SKM-1 (cell line): ENCODE data around the gene RRP9.
"Not testable (repeated sequence)": the region's sequence is repeated elsewhere in the genome, so short reads cannot be mapped to it uniquely, and the experiment has no call there.

Source experiments
- DNase-seq: peaks from one replicate; lab custom pipeline; 2025; ENCODE audit not compliant: unreplicated experiment; lab: John Stamatoyannopoulos, UW

RRP9 gene, protein sequence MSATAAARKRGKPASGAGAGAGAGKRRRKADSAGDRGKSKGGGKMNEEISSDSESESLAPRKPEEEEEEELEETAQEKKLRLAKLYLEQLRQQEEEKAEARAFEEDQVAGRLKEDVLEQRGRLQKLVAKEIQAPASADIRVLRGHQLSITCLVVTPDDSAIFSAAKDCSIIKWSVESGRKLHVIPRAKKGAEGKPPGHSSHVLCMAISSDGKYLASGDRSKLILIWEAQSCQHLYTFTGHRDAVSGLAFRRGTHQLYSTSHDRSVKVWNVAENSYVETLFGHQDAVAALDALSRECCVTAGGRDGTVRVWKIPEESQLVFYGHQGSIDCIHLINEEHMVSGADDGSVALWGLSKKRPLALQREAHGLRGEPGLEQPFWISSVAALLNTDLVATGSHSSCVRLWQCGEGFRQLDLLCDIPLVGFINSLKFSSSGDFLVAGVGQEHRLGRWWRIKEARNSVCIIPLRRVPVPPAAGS

DNA sequence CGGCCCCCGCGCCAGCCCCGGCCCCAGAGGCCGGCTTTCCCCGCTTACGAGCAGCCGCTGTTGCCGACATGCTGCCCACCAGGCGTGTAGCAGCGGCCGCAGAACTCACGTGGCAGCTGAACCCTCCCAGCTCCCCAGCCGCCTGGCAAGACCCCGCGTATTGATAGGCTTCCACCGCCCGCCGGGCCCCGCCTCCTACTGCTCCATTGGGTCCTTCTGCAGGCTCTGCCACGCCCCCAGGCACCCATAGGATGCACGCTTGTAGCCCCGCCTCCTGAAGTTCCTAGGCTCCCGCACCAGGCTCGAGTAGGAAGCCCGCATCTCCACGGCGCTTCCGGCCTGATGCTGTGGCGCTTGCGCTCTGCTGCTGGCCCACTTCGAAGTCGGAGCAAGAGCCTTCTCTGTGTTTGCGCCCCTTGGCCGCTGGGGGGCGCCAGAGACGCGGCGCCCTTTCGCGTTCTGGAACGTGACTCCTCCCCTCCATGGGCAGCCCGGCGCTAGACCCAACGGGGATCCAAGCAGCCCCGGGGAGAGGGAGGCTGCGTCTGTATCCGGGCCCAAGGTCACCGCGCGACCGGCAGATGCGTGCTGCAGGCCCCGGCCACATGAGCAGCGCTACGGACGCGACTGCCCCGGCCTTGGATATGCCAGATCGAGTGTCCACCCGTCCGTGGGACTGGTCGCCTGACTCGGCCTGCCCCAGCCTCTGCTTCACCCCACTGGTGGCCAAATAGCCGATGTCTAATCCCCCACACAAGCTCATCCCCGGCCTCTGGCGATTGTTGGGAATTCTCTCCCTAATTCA lies at the start of gene RRP9, which contains the start of gene PARP3:
Gene RRP9, minus strand, starts transcription at position 107 of the 805 bp plus-strand sequence. Its CDS starts 37 bp downstream, at position 70.
Gene PARP3, plus strand, starts transcription at position 566 of the 805 bp plus-strand sequence. CDS start 993 bp downstream, outside the sequence.
- peak; percentile 100 for DNase-seq

DNA sequence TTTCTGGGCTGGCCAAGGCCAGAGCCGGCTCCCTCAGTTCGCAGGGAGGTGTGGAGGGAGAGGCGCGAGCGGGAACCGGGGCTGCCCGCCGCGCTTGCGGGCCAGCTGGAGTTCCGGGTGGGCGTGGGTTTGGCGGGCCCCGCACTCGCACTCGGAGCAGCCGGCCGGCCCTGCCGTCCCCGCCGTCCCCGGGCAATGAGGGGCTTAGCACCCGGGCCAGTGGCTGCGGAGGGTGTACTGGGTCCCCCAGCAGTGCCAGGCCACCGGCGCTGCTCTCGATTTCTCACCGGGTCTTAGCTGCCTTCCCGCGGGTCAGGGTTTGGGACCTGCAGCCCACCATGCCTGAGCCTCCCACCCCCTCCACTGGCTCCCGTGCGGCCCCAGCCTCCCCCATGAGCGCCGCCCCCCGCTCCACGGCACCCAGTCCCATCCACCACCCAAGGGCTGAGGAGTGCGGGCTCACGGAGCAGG lies 48.8 kb upstream of the RRP9 start:
- DNase-seq: not testable (repeated sequence)

DNA sequence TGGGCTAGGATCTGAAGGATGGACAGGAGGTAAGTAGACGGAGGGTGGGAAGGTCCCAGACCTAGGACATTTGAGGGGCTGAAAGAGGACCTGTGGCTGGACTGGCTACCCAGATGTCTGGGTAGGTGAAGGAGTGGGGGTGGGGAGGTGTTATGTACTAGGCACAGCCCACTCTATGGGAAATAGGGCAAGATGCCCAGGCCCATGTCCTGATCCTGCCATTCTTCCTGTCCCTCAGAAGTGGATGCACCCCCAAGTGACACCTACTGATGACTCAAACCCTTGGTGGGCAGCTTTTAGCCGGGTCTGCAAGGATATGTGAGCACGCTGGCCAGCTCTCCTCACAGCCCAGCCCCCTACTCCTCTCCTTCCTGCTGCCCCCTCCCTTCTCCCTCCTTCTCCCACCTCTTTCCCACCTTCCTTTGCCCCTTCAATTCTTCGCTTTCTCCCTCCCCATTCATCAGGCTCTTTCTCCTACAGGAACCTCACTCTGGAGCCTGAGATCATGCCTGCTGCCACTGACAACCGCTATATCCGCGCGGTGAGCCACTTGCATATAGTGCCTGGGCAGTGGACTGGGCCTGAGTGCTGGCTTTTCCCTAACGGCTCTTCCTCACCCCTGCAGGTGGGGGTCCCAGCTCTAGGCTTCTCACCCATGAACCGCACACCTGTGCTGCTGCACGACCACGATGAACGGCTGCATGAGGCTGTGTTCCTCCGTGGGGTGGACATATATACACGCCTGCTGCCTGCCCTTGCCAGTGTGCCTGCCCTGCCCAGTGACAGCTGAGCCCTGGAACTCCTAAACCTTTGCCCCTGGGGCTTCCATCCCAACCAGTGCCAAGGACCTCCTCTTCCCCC lies 46.8 kb upstream of the RRP9 start:
- DNase-seq: no peak

DNA sequence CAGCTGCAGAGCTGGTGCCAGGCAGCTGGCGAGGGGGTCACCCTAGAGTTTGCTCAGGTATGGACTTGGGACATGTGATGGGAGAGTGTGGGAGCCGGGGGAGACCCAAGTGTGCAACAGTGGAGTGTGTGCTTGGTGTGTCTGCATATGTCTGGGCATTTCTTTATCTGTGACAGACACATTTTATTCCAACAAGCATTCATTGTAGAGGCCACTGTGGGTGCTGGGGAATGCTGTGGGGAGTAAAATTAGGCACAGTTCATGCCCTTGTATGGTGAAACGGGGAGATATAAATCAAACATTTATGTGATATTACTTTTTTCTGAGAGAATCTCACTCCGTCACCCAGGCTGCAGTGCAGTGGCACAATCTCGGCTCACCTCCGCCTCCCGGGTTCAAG lies 45.9 kb upstream of the RRP9 start:
- DNase-seq: no peak

DNA sequence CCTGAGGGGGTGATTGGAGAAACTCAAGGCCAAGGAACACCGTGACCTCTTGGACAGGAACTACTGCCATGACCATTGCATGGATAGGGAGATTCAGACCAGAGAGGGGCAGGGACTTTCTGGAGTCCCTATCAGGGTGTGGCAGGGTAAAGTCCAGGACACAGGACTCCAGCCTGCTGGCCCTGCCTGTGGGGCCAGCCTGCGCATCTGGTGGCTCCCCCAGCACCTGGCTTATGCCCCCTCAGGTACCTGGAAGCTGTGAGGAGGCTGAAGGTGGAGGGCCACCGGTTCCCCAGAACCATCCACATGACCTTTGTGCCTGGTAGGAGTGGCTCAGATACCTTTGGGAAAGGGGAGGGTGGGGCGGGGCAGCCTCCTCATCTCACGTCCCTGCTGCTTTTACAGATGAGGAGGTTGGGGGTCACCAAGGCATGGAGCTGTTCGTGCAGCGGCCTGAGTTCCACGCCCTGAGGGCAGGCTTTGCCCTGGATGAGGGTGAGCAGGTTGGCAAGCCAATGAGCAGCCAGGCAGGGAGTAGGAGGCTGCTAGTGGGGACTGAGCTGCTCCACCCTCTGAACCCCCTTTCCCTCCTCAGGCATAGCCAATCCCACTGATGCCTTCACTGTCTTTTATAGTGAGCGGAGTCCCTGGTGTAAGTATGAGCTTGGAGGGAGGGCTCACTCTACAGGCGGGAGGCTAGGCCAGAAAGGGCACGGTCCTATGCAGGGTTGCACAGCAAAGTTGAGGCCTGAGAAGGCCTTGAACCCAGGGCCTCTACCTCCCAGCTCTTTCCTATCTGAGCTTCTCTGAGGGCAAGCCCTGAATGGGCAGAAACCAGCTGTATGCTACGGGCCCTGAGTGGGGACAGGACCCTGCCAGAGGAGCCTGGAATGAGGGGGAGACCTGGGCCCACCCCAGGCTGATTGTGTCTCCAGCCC lies 44.6 kb upstream of the RRP9 start:
- DNase-seq: no peak

DNA sequence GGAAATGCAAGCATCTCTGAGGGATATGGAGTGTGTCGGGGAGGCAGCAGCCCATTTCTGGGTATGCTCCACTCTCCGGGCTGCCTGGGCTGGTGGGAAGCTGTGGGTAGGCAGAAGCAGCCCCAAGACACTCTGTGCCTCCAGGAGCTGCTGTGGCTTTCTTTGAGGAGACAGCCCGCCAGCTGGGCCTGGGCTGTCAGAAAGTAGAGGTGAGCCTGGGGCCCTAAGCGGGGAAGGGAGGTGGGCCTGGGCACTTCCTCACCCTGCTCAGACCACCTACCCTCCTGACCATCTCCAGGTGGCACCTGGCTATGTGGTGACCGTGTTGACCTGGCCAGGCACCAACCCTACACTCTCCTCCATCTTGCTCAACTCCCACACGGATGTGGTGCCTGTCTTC lies 43.4 kb upstream of the RRP9 start:
- DNase-seq: no peak

DNA sequence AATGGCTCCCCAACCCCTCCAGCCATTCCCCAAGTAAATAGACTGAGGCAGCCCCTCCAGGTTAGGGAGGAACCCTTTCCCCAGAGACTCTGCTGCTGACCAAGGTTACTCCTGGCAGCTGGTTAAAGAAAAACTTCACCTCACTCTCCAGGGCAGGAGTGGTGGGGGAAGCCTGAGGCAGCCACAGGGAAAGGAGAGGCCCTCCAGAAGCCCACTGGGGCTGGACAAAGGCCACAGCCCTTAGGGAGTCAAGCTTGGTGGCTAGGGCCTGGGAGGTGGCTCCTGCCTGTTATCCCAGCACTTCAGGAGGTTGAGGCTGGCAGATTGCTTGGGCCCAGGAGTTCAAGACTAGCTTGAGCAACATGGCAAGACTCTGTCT lies 42.6 kb upstream of the RRP9 start:
- DNase-seq: no peak

DNA sequence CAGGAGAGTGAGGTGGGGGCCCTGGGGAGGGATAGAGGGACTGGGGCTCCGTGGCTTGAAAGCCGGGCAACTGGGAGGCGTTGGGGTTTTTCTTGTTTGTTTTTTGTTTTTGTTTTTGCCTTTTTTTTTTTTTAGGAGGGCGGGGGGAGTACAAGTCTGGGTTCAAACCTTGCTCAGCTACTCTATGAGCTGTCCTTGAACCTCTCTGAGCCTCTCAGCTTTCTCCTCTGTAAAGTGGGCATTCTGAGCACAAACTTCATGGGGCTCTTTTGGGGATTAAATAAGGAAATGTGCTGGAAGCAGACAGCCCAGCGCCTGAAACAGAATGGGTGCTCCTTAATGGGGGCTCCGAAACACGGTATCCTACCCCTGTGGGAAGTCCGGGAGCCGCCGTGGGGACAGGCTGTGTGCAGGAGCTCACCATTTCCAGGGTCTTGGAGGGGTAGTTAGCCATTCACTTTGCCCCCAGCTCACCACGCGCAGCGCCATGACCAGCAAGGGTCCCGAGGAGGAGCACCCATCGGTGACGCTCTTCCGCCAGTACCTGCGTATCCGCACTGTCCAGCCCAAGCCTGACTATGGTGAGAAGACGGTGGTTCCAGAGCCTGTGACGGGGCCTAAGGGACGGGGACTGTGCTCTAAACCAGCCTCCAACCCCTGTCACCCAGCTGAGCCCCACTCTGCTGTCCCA lies 42.0 kb upstream of the RRP9 start:
- DNase-seq: no peak

DNA sequence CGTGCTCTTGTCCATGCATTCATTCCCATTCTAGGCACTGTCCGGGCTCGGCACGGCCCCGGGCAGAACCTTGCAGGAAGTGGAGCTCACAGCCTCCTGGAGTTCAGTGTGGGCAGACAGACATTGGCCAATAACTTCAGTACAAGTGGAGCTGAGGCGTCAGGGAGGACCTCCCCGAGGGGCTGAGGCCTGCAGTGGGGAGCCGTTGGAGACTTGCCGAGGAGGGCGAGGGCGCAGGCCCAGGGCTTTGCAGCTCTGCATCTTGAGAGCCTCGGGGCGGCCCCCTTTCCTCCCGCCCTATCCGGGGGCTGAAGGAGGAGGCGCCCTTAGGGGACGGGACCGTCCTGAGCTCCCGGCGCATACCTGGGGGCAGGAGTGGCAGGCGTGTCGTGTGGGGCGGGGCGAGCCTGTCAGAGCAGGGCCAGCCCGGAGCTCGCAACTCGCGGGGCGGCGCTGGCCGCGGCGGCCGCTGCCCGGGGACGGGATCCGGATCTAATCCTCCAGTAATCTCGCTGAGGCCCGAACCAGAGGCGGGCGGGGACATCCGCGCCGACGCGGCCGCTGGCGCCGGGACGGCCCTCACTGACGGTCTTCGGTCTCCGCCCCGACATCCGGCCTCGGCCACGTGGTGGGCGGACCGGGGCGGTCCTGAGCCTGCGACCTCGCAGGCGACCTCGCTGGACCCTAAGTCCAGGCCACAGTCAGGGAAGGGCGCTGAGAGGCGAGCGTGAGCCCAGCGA lies 41.3 kb upstream of the RRP9 start, which contains the start of gene ACY1:
Gene ACY1, plus strand, starts transcription at position 698 of the 740 bp plus-strand sequence. CDS start 530 bp downstream, outside the sequence.
- DNase-seq: peak; percentile 55

DNA sequence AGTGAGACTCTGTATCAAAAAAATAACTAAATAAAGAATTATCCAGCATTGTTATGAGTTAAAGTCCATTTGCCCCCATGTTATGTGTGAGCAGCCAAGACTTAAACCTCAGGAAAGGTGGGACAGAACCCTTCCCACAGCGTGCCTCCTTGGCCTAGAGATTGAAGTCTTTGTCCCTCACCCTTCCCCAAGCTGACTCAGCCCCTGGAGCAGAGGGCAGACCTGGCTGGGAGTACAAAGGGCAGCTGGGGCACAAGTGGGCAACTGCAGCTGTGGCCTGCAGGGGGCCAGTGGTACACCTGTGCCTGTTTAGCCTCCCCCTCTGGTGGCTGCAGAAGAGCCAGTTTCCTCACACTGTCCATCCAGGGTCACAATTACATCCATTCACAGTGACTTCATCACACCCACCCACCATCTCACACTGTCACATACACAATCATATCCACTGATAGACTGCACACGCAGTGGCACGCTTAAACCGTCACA lies 40.7 kb upstream of the RRP9 start:
- no peak for DNase-seq

DNA sequence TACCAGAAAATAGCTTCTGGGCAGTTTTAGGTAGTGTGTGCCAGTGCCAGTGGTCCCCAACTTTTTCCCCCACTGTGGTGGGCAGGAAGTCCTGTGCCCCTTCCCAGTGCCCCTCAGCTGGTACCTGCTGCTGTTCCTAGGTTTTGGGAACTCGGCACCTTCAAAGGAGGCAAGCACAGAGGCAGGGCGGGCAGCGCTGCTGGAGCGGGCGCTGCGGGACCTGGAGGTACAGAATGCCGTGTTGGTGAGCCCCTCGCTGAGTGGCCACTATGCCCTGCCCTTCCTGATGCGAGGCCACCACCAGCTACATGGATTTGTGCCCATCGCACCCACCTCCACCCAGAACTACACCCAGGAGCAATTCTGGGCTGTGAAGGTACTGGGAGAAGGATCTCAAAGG lies 38.5 kb upstream of the RRP9 start:
- DNase-seq: no peak

DNA sequence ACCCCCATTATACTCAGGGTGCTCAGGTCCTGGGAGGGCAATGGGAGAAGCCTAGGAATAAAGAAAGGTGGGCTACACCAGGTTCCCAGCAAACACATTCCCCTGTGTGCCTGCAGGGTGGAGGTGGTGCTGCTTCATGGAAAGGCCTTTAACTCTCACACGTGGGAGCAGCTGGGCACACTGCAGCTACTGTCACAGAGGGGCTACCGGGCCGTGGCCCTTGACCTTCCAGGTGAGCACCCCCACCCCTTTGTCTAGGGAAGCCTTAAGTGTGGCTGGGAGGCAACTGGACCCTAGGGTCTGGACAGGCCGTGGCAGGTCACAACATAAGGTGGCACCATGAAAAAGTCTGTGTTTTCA lies 36.4 kb upstream of the RRP9 start:
- no peak for DNase-seq

DNA sequence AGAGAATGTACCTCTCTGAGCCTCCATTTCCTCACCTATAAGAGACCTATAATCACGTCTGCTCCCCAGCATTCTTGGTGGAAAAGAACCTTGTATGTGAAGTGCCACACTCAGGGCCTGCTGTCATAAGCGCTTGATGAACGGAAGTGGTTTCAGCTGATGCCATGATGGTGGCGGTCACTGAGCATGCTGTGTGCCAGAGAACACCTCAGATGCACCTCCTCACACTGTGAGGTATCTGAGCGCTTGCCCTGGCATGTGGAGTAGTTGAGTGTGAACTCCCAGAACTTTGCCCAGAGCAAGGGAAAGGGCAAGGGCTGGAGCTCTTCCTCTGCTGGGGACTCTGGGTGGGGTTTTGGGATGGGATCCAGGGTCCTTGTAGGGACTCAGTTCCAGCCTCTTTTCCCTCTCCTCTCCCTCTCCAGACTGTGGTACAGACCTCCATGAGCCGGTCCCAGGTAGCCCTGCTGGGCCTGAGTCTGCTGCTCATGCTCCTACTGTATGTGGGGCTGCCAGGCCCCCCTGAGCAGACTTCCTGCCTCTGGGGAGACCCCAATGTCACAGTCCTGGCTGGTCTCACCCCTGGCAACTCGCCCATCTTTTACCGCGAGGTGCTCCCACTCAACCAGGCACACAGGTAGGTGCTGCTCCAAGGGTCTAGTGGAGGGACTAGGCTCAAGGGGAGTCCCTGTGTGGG lies 35.9 kb upstream of the RRP9 start:
- no peak for DNase-seq

DNA sequence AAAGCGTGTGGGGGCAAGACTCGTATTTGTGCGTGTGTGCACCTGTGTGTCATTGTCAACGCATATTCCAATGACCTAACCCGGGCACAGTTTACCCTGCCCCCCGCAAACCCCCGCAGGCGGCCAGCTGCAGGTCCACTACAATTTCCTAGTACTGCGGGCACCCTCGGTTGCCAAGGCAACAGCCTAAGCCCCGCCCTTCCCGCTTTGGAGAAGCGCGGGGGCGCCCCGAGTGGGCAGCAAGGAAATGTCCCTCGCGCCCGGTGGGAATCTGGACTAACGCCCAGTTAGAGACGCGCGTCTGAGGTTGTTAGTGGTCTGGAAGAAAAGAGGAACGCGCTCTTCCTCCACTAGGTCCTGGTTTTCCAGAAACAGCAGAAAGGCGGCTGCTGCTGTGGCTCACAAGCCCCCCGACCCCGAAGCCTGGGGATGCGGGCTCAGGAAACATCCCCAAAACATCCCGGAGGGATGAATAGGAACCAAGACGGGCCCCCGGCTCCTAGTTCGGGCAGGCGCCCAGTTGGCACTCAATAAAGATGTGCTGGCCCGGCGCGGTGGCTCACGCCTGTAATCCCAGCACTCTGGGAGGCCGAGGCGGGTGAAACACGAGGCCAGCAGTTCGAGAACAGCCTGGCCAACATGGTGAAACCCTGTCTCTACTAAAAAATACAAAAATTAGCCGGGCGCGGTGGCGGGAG lies 34.3 kb upstream of the RRP9 start:
- DNase-seq: no peak

DNA sequence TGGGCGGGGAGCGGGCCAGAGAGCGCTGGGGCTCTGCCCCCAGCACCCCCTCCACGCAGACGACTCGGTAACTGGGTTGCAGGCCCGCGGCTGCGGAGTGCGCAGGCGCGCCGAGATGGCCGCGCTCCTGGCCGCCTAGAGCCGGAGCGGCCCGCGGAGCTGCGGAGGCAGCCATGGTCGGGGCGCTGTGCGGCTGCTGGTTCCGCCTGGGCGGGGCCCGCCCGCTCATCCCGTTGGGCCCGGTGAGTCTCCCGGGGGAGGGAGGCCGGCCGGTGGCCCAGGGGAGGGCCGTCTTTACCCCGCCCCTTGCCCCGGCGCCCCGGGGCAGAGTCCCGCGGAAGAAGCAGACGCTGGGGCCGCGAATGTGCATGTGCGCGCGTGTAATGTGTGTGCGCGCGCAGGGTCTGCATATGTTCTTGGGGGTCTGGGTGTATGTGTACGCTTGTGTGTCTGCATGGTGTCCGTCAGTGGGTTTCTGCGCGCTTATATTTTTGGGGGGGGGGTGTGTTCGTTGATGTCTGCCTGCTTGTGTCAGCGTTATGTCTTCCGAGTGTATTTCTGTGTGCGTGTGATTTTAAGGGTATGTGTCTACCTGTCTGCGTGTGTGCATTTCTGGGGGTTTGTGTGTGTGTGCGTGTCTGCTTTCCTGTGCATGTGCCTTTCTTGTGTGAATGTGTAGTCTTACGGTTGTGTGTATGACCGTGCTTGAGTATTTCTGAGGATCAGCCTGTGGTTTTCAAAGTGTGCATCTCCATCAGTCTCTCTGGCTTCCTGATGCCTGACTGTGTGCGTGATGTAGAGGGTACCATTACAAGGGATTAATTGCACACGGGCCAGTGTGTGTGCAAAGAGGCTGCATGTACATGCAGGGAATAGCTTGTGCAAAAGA lies 33.5 kb upstream of the RRP9 start, which contains the start of gene ABHD14A:
Gene ABHD14A, plus strand, starts transcription at position 102 of the 889 bp plus-strand sequence. Its CDS starts 72 bp downstream, at position 174.
- peak; percentile 35 for DNase-seq
